Tibial nerve (tissue), 4 donors: ENCODE results near the gene SYT7.

Source experiments
- CTCF ChIP-seq, 5 experiments: fragments of 200-600 bp in 3 of 5; fragments of 450-650 bp in 2 of 5; sonication (generic) in 3 of 5; IDR thresholded peaks; one replicate each; pipeline ENCODE4 v1.5.1; 2016 to 2019; ENCODE audit warnings: antibody characterized with exemption in 5 of 5, mild to moderate bottlenecking in 3 of 5, moderate library complexity in 2 of 5
- EP300 ChIP-seq, 2 donors: sonication (generic); formaldehyde crosslinking; IDR thresholded peaks; one replicate each; pipeline ENCODE4 v1.6.1; 2017; ENCODE audit warnings: antibody characterized with exemption in 2 of 2, mild to moderate bottlenecking in 1 of 2

DNA sequence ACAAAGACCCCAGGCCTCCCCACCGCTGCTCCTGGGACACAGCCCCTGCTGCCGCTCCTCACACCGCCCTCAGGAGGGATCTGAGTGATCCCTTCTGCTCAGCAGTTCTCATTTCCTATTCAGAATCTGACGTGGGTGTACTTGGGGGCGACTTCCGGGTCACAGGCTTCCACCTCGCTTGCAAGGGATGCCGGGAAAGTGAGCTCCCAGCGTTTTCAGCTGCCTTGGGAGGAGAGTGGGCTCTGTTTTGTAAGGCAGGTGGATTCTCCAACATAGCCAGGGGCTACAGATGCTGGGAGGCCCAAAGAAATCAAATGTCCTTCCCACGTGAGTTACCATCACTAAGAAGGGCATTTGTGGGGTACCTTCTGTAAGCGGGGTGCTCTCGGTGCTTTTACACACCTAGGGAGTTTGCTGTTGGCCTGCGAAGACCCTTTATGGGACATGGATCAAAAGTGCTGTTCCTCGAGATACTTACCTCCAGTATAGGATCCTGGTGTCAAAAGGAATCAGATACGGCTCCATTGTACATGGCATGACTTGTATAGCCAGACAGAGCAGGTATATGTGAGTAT, 82.0 kb downstream of the SYT7 start:
- TF ChIP-seq EP300 (IDR thresholded peaks at IDR 0.05) (no peak), CTCF (IDR thresholded peaks at IDR 0.05) (no peak)
